Stimulated activated CD4-positive, alpha-beta T cell treated with anti-CD3 and anti-CD28 coated beads, Interleukin-1b, Interleukin-23, amount 100 ng/mL, for 48 hours (primary cell): ENCODE data around the gene EML6.
A peak's percentile ranks its signal among the peaks of the same experiment; 100 is the strongest.

ENCODE experiments used
- DNase-seq: peaks from one replicate; pipeline ENCODE4 v3.0.0-alpha.2; 2020

The EML6 gene

DNA sequence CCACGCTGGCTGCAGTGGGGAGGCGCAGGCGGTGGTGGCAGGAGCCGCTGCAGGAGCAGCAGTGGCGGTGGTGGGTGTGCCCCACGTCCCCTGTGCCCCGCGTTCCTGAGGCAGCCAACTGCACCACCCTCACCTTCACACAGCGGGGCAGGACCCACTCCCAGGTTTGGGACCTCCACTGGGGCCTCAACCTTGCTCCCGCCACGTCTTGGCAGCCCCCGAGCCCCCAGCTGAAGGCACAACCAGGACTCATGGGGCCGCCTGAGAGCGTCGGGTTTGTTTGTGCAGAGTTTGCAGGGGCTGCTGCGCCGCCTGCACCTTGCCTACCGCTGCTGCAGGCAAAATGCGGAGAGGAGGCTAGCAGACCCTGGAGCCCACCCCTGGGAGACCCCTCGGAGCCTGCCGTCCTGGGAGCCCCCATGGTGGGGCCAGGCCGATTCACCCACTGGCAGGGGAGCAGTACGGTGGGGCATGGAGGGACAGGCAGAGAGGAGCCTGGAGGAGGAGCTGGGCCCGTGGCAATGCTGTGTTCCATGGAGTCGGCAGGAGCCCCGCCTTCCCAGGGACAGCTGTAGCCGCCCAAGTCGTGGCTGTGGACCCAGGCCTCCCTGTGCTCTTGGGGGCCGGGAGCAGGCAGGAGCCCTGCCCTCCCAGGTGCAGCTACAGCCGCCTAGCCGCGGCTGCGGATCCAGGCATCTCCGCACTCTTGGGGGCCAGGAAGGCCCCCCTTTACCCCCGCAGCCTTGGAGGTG is 14.7 kb upstream of the EML6 start:
- no peak for DNase-seq

- no peak for DNase-seq
These were observed 14.1 kb upstream of the EML6 start for GRCh38 chr2:54709336-54709809.

DNA sequence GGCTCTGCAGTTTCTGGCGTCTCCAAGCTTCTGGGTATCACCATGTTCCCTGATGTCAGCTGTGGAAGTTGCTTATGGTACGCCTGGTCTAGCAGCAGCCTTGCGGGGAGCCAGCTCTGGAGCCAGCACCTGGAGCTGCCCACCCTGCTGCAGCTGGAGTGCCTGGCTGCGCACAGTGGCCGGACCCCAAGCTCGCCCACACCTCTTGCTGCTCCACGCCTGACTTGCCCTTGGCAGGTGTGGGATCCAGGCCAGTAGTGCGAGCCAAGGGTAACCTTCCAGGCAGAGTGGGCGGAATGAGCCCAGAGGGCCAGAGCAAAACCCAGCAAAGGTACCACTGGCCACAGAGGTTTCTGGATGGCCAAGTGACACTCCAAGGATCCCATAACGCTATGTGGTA is 13.2 kb upstream of the EML6 start:
- no peak for DNase-seq

DNA sequence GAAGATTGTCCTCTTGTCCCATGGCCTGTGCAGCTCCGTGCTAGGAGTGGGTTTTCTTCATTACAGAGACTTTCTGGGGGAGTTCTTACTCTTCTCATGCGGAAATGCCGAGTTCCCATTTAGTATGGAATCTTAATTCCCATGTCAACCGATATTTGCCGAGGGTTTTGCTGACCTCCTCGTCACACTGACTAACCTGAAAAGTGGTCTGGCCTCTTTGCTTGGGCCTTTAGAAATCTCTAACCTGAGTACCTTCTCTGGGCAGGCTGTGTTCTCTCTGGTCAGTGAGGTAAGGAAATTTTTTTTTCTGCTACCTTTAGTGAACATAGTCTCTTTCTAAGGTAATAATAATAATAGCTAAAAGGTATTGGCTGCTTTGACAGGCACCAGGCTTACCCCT is 10.9 kb upstream of the EML6 start:
- DNase-seq: no peak

- DNase-seq: no peak
These were observed 8.5 kb upstream of the EML6 start for GRCh38 chr2:54714996-54715395.

- no peak for DNase-seq
These were observed 7.1 kb upstream of the EML6 start for GRCh38 chr2:54716375-54716774.

- DNase-seq: no peak
These were observed 2.9 kb upstream of the EML6 start for GRCh38 chr2:54720563-54720962.

GRCh38 chr2:54722641-54723040 is 821 bp upstream of the EML6 start:
- DNase-seq: no peak

DNA sequence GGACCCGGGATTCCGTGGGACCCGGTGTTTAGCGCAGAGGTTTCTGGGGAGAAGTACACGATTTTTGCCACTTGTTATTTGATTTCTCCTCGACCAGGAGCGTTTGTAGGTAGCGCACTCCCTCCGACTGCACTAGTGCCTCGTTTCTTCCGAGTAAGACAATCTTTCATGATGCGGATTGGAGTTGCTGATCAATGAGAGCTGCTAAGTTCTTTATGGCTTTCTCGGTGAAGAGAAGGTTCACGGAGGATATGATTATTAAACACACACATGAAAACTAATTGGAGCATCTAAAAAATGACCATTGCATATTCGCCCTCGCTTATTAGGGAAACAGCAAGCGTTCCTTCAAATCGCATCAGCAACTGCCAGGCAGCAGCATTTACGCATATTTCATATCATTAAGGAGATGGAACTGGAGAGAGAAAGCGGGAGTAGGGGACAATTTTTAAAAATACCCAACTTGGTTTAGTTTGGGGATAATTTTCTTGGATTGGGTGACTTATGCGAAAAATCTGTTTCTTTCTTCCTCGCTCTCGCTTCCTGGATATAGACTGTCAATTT is 616 bp downstream of the EML6 start:
- no peak for DNase-seq

DNA sequence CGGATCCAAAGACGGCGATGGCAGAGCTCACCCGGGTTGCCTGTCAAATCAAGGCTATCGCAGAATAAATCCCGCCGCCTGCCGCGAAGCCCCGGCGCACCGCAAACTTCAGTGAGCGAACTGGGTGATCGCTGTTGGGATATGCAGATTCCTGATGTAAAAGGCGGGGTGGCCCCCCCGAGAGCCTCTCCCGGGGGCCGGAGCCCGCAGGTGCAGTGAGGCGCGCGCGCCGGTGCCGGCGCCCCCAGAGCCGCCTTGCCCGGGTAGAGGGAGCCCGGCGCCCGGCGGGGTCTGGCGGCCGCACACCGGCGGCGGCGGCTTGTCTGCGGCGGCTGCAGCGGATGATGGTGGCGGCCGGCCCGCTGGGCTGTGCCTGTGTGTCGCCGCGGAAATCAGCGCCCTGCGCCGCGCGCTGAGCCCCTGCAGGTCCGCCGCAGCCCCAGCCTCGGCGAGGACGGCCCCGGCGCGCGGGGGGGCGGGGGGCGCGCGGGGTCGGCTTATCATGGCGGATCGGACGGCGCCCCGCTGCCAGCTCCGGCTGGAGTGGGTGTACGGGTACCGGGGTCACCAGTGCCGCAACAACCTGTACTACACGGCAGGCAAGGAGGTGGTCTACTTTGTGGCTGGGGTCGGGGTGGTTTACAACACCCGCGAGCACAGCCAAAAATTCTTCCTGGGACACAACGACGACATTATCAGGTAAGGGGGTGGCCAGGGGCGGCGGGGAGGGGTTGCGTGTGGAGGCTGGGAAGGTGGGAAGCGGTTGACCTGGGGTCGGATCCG is 1.3 kb downstream of the EML6 start:
- peak; percentile 18 for DNase-seq

GRCh38 chr2:54725343-54726099 is 2.1 kb downstream of the EML6 start:
- DNase-seq: no peak

GRCh38 chr2:54726431-54726830 is 3.0 kb downstream of the EML6 start:
- DNase-seq: no peak

GRCh38 chr2:54726940-54727339 is 3.5 kb downstream of the EML6 start:
- DNase-seq: no peak

GRCh38 chr2:54728669-54729120 is 5.2 kb downstream of the EML6 start:
- no peak for DNase-seq

GRCh38 chr2:54735636-54736035 is 12.2 kb downstream of the EML6 start:
- DNase-seq: no peak

DNA sequence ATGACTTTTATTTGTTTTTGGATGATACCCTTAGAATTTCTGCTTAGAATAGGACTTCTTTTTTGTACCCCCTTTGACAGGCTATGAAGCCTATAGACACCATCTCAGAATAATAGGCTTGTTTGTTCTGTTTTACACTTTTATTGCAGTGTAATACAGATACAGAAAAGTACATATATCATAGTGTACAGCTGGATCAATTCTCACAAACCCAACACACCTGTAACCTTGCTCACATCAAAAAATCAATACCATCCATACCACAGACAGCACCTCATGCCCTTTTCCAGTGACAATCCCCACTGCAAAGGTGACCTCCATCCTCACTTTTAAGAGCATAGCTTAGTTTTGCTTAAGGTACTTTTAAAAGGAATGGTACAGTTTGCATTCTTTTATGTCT is 14.8 kb downstream of the EML6 start:
- no peak for DNase-seq

- DNase-seq: no peak
These were observed 16.9 kb downstream of the EML6 start for GRCh38 chr2:54740333-54740732.

- no peak for DNase-seq
These were observed 17.8 kb downstream of the EML6 start for GRCh38 chr2:54741250-54741649.

GRCh38 chr2:54750040-54750439 is 26.6 kb downstream of the EML6 start:
- no peak for DNase-seq

- no peak for DNase-seq
These were observed 29.0 kb downstream of the EML6 start for GRCh38 chr2:54752439-54752838.

GRCh38 chr2:54755641-54756326 is 32.3 kb downstream of the EML6 start:
- DNase-seq: no peak

- no peak for DNase-seq
These were observed 34.0 kb downstream of the EML6 start for GRCh38 chr2:54757500-54757899.

- no peak for DNase-seq
These were observed 35.5 kb downstream of the EML6 start for GRCh38 chr2:54758951-54759350.
